Glomerular visceral epithelial cell (primary cell): Measurements from ENCODE around the gene CPM.

Experiments
- DNase-seq: peaks from one replicate; pipeline ENCODE4 v3.0.0-alpha.2; 2016; ENCODE audit errors: extremely low spot score

Gene CPM

DNA sequence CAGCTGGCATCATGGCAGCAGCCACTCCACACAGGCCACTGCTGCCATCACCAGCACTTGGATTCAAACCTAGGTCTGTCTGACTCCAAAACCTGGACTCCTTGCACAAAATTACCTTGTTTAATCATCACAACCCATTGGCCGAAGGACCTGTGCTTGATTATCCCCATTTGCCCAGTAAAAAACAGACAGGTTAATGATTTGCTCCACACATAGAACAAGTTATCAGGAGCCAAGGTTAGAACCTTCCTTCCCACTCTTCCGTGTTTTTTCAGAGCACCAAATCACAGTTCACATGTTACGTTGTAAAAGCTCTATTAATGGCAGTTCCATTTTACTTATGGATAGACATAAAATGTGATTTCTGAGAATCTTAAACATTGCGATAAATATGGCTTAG, 23.5 kb upstream of the CPM start:
- DNase-seq, result no peak

- no peak for DNase-seq
These were observed 21.8 kb upstream of the CPM start for GRCh38 chr12:68954811-68955210.

- DNase-seq, result no peak
These were observed 20.6 kb upstream of the CPM start for GRCh38 chr12:68953536-68953935.

- DNase-seq, result no peak
These were observed 18.7 kb upstream of the CPM start for GRCh38 chr12:68951652-68952051.

GRCh38 chr12:68950511-68950910, 17.5 kb upstream of the CPM start:
- no peak for DNase-seq

DNA sequence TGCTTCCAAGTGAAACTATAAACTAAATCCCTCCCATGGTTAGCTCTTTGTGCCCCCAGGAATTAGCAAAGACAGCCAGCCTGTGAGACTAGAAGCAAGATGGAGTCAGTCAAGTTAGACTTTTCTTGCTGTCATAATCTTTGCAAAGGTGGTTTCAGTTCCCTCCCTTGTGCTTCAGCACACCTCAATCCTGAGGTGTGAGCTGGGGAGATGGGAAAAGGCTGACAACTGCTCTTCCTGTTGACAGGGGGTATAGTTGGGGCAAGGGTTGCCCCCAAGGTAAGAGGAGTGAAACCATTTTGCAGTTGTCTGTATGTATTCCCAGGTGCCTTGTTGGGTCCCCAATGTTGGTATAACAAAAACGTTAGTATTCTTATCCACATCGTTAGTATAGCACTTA, 12.3 kb upstream of the CPM start:
- DNase-seq, result no peak

- DNase-seq, result no peak
These were observed 11.5 kb upstream of the CPM start for GRCh38 chr12:68944296-68945076.

- DNase-seq, result no peak
These were observed 10.9 kb upstream of the CPM start for GRCh38 chr12:68943848-68944247.

- DNase-seq, result no peak
These were observed 7.8 kb upstream of the CPM start for GRCh38 chr12:68940731-68941130.

DNA sequence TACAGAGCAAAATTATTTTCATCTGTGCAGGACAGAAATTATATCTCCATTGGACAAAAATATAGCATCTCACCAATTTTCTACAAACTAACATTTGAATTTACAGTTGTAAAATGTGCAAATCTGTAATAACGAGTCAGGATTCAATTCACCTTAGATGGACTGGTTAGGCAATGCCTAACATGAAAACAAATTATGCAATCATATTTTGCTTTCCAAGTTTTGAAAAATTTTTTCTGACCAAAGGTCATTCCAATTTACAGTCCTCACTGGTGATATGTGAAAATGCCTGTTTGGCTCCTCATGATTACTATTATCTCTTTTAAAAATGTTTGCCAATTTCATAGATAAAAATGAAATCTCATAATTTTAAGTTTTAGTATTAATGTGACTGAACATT, 6.5 kb upstream of the CPM start:
- no peak for DNase-seq

DNA sequence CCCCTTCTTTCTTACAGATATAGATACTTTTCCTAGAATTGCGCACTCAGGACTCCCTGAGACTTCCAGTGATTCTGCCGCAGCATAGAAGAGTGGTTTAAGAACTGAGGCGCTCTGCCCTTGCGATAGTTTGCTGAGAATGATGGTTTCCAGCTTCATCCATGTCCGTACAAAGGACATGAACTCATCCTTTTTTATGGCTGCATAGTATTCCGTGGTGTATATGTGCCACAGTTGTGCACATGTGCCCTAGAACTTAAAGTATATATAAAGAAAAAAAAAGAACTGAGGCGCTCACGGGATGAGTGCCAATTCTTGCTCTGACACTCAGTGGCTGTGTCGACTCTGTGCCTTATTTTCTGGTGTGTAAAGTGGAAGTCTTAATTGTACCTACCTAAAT, 1.4 kb upstream of the CPM start:
- no peak for DNase-seq

DNA sequence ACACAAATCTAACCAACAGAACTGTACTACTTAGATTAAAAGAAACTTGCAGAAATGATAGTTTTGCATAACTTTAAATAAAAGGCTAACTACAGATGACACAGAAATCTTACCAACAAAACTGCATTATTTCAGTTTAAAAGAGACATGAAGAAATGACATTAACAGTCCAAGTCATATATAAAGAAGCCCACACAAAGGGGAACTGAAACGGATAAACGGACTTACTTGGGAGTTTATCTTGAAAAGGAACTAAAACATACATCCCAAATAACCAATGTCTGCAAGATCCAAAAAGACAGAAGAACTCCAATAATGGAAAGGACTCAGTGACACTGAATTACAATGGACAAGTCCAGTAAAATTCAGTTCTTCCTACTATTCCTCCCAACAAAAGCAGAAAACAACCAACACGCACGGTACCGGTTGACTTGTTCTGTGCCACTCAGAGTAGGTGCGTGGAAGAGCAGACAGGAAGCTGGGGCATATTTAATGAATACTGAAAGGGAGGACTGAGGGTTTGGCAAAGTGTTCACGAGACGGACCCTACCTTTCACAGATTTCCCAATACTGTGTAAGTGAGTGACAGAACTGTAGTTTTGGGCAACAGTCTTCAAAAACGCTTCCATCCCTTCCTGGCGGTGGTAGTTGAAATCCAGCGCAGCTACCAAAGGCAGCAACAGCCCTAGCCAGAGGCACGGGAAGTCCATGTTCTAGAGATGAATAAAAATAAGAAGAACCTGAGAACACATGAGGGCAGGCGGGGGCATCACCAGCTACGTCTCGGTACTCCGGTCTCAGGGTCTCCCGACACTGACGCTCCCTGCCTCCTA, 627 bp downstream of the CPM start:
- DNase-seq, result peak; percentile 28

- DNase-seq, result no peak
These were observed 2.8 kb downstream of the CPM start for GRCh38 chr12:68930178-68930577.

DNA sequence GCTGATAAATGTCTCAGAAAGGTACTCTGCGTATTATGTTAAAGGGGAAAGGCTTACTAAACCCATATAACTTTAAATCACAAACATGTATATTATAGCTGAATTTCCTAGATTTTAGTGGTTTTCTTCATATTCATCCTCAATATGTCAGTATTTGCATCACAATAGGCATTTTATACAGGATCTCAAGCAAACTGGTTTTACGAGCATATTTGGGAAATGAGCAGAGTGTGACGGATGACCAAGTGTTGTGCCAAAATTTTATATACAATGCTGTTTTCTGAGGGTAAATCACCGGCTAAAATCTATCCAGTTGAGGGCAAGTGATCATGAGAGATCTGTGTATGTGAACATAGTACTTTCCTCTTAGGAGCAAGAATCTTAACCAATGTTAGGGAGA, 8.4 kb downstream of the CPM start:
- no peak for DNase-seq

DNA sequence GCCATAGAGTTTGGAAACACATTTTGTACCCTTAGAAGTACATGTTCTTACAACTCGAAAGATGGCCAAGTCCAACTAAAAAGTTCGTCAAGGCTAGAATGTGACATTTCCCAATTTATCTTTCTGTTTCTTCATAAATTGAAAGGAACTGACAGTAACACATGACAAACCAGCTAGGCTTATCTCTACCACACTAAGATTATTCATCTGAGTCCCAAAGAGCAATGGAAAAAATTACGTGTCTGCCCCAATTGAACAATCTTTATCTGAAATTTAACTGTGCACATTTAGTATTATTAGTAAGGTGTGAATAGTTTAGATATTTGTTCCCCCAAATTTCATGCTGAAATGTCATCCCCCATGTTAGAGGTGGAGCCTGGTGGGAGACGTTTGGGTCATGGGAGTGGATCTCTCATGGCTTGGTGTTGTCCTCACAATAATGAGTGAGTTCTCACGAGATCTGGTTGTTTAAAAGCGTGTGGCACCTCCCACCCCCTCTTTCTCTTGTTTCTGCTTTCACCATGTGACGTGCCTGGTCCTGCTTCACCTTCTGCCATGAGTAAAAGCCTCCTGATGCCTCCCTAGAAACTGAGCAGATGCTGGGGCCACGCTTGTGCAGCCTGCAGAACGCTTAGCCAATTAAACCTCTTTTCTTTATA, 13.3 kb downstream of the CPM start:
- no peak for DNase-seq

- DNase-seq, result no peak
These were observed 14.0 kb downstream of the CPM start for GRCh38 chr12:68918960-68919359.

DNA sequence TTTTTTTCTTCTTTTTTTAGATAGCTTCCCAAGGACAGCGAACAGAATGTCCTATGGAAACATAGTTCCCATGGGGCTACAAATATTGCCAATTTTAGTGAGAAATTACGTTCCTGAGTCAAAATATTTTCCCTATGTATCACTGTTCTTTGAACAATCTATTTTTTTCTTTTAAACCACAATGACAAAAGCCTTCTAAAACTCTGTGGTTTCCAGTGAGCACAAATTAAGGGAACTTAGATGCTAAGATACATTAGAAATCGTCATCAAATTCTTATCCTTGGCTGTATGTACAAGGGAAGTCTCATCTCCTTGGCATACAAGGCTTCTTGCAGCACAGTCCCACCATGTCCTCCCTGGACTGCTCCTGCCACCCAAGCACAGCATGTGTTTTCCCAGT, 17.9 kb downstream of the CPM start:
- peak; percentile 64 for DNase-seq

- DNase-seq, result no peak
These were observed 19.3 kb downstream of the CPM start for GRCh38 chr12:68913682-68914081.

DNA sequence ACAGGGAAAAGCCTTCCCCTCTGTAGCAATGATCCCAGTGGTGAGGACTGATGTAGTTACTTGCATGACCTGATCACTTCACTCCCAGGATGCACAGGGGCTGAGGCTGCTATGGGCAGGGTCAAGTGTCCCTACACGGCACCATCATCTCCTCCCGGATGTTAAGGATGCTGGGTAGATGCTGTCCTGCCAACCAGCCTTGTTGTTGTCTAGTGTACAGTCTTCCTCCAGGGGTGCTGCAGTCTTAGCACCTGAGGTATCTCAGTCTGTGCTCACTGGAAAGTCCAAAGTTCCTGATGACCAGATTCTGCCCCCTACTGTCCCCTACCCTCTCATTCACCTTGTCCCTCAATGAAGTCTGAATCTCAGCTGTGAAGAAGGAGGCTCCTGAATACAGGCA, 20.1 kb downstream of the CPM start:
- DNase-seq, result no peak

- no peak for DNase-seq
These were observed 21.7 kb downstream of the CPM start for GRCh38 chr12:68911197-68911718.

DNA sequence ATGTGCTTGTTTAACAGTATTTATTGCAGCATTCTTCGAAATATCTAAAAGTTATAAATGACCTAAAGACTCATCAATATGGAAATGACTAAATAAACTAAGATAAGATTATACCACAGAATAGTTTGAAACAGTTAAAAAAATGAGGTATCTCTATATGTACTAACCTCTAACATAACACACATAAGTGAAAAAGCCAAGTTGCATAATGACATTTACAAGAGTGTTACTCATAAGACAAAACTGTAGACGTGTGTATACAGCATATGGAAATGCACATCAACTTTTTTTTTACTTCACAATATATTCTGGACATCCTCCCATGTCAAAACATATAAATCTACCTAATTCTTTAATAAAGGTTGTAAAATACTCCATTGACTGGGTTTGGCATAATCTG, 22.8 kb downstream of the CPM start:
- DNase-seq, result no peak

- DNase-seq, result no peak
These were observed 24.9 kb downstream of the CPM start for GRCh38 chr12:68908076-68908475.

GRCh38 chr12:68905733-68906132, 27.2 kb downstream of the CPM start:
- no peak for DNase-seq
